Prostate gland (tissue), 2 donors: ENCODE measurements around the gene PADI2. TPM values are rescaled to one million over a fixed set of nuclear protein-coding genes. Genes with fewer than 3 reads are reported as not detected.

Experiments
- DNase-seq: peaks from one replicate; pipeline ENCODE4 v3.0.0-alpha.2; 2019; ENCODE audit warnings: low spot score
- H3K27ac ChIP-seq, 2 donors: fragments of 200-600 bp; sonication (generic); 2 replicates each; pipeline ENCODE4 v1.5.1; 2017 to 2019
- H3K27me3 ChIP-seq: fragments of 200-600 bp; sonication (generic); replicated peaks from 2 replicates; pipeline ENCODE4 v1.5.1; 2019; ENCODE audit not compliant: insufficient read depth
- H3K36me3 ChIP-seq, 2 donors: fragments of 200-600 bp; sonication (generic); 1 replicate in 1 of 2; 2 replicates in 1 of 2; pipeline versions ENCODE4 v1.5.1 to v1.8.1; 2017 to 2019
- H3K4me1 ChIP-seq: fragments of 200-600 bp; sonication (generic); replicated peaks from 2 replicates; pipeline ENCODE4 v1.5.1; 2019
- H3K4me3 ChIP-seq, 2 donors: fragments of 200-600 bp; sonication (generic); 2 replicates each; pipeline ENCODE4 v1.5.1; 2017 to 2019
- H3K9me3 ChIP-seq: fragments of 200-600 bp; sonication (generic); 2 replicates; pipeline ENCODE4 v1.5.1; 2017
- POLR2A ChIP-seq: fragments of 450-650 bp; IDR thresholded peaks from one replicate; pipeline ENCODE4 v1.6.1; 2016; ENCODE audit warnings: antibody characterized with exemption, mild to moderate bottlenecking
- POLR2AphosphoS5 ChIP-seq: sonication (generic); formaldehyde crosslinking; IDR thresholded peaks from one replicate; pipeline ENCODE4 v1.6.1; 2017; ENCODE audit warnings: antibody characterized with exemption
- WGBS: methylation state at CpG from one replicate; pipeline ENCODE4 v1.1.5; 2018; 5-methylcytosine and 5-hydroxymethylcytosine counted together
- intact Hi-C: fragments of 100-400 bp; cut with DNase I; formaldehyde crosslinking; loops from one replicate; pipeline ENCODE4 v1.14.2; 2022
- total RNA-seq, 2 donors: library from RNA; depleted of rRNA; stranded (reverse); fragments of >200 nt; gene quantifications; one replicate each; pipeline ENCODE4 v1.1.0, GENCODE V29; 2016
- TF ChIP-seq, protein P1 (sequence below), 4 experiments: fragments of 200-600 bp in 2 of 4; fragments of 450-650 bp in 2 of 4; sonication (generic) in 2 of 4; IDR thresholded peaks; 1 replicate in 3 of 4; 2 replicates in 1 of 4; pipeline ENCODE4 v1.5.1; 2016 to 2019; ENCODE audit warnings: antibody characterized with exemption in 4 of 4, mild to moderate bottlenecking in 2 of 4, moderate library complexity in 2 of 4

The PADI2 gene
- total RNA-seq, 2 donors from 2014 or later: 1.1 to 5.0 TPM

DNA sequence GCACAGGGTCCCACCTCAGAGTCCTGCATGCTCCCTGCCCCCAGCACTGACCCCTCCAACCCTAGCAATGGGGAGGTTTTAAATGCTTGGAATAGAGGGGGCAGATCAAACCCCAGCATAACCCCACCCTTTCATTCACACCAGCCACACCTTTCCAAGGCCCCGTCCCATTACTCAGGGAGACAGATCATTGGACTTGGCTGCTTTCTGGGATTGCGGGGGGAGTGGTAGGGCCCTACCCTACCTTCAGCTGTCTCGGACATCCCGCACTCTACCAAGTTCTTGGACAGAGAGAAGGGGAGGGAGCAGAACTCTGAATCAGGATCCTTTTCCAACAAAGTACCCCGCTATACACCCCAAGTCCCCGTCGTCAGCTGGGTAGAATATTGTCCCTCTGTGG lies 983 bp downstream of the PADI2 start:
- no peaks in the 10 kb centered on the region for H3K27me3 ChIP-seq
- peaks cover 3% of the 10 kb centered on the region for H3K4me1 ChIP-seq
- WGBS: 72% methylated on average over 7 of the region's 7 CpGs
- H3K9me3 ChIP-seq: no peaks in the 10 kb centered on the region
- H3K36me3 ChIP-seq: no peaks in the 10 kb centered on the region
- no peak overlapping the region for H3K4me3 ChIP-seq
- TF ChIP-seq, protein P1, sequence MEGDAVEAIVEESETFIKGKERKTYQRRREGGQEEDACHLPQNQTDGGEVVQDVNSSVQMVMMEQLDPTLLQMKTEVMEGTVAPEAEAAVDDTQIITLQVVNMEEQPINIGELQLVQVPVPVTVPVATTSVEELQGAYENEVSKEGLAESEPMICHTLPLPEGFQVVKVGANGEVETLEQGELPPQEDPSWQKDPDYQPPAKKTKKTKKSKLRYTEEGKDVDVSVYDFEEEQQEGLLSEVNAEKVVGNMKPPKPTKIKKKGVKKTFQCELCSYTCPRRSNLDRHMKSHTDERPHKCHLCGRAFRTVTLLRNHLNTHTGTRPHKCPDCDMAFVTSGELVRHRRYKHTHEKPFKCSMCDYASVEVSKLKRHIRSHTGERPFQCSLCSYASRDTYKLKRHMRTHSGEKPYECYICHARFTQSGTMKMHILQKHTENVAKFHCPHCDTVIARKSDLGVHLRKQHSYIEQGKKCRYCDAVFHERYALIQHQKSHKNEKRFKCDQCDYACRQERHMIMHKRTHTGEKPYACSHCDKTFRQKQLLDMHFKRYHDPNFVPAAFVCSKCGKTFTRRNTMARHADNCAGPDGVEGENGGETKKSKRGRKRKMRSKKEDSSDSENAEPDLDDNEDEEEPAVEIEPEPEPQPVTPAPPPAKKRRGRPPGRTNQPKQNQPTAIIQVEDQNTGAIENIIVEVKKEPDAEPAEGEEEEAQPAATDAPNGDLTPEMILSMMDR (IDR thresholded peaks at IDR 0.05): no peak
- no peak for TF ChIP-seq POLR2AphosphoS5
- intact Hi-C loops: no loop called here
- H3K27ac ChIP-seq: no peak overlapping the region
- no peak for DNase-seq

DNA sequence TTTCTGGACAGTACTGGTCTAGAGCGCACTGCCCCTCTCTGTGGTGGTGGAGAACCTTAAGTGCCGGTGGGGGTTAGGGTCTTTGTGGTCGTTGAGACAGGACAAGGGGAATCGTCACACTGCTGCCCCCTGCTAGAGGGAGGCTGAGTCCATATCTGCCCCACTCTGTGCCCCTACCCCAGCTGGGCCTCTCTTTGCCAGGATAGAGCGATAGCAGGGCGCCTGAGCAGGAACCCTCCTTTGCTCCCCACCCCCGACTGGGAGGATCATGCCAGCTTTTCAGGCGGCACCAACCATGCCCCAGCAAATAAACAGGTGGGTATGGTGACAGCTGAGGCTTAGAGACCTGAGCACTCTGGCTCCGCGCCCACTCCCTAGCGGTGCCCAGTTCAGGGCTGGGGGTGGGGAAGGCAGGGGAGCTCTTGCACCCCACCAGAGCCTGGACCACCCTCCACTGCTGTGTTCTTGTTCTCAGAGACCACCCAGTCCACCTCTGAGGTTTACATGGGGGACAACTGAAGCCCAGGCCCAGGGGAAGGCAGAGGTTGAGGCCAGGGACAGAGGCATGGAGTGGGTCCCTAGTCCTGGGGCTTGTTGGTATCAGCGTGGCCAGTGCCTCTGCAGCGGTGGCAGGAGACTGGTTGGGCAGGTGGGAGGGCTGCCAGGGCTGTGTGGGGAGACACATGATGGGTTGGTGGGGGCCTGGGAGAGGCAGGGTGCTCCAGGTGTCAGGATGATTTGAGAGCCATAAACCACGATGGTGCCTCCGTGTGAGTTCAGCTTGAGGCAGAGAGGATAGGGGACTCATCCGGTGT lies 1.6 kb downstream of the PADI2 start:
- no peak overlapping the region for H3K4me3 ChIP-seq
- peaks cover 3% of the 10 kb centered on the region for H3K4me1 ChIP-seq
- no peaks in the 10 kb centered on the region for H3K9me3 ChIP-seq
- intact Hi-C loops: no loop called here
- no peak for TF ChIP-seq POLR2AphosphoS5
- no peak for TF ChIP-seq POLR2A
- TF ChIP-seq, protein P1 (IDR thresholded peaks at IDR 0.05): no peak
- H3K27ac ChIP-seq: no peak overlapping the region
- 65% methylated on average over 13 of the region's 16 CpGs for WGBS
- no peaks in the 10 kb centered on the region for H3K27me3 ChIP-seq
- no peaks in the 10 kb centered on the region for H3K36me3 ChIP-seq
- DNase-seq: no peak

DNA sequence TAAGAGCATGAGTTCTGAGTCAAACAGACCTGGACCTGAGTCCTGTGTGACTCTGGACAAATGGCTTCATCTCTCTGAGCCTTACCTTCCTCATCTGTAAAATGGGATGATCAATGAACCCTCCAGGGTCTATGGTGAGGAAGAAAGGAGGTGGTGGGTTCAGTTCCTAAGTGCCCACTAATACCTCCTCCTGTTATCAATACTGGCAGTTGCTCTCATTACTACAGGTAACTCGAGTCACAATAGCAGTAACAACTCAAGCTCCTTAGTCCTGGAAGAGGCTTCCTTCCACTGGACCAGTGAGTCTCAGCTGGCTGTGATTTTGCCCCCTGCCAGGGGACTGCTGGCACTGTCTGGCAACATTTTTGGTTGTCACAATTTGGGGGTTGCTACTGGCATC lies 2.6 kb downstream of the PADI2 start:
- H3K36me3 ChIP-seq: no peaks in the 10 kb centered on the region
- no peaks in the 10 kb centered on the region for H3K9me3 ChIP-seq
- no peak overlapping the region for H3K4me3 ChIP-seq
- H3K27me3 ChIP-seq: no peaks in the 10 kb centered on the region
- no peak for DNase-seq
- 83% methylated on average over 1 of the region's 1 CpG for WGBS
- intact Hi-C loops: no loop called here
- peaks cover 3% of the 10 kb centered on the region for H3K4me1 ChIP-seq
- no peak overlapping the region for H3K27ac ChIP-seq
- no peak for TF ChIP-seq POLR2A
- TF ChIP-seq, protein P1 (IDR thresholded peaks at IDR 0.05): no peak
- no peak for TF ChIP-seq POLR2AphosphoS5

DNA sequence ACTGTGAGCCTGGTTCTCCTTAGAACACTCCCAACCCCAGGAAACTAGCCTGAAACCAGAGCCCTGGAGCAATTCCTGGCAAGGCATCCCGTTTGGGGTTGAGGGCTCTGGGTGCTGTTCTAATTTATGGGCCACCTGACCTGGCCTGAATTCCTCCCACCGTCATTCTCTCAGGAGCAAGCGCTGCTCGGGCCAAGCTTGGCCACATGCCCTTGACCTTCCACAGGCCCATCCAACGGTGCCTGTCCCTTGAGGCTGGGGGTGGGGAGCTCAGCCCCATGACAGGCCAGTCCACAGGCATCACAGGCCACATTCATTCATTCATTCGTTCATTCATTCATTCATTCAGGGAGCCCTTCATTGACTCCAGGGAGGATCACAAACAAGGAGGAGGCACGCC lies 5.3 kb downstream of the PADI2 start:
- TF ChIP-seq POLR2A (no peak), POLR2AphosphoS5 (no peak)
- TF ChIP-seq, protein P1 (IDR thresholded peaks at IDR 0.05): no peak
- WGBS: 33% methylated on average over 7 of the region's 7 CpGs
- no peak for DNase-seq
- no peak overlapping the region for H3K4me3 ChIP-seq
- H3K4me1 ChIP-seq: peaks cover 3% of the 10 kb centered on the region
- intact Hi-C loops: no loop called here
- H3K27me3 ChIP-seq: no peaks in the 10 kb centered on the region
- H3K9me3 ChIP-seq: no peaks in the 10 kb centered on the region
- H3K36me3 ChIP-seq: no peaks in the 10 kb centered on the region
- no peak overlapping the region for H3K27ac ChIP-seq
